Measurements from ENCODE around the gene ATF6. TPM values are rescaled to one million over a fixed set of nuclear protein-coding genes. Genes with fewer than 3 reads are reported as not detected.

Gene ATF6
- total RNA-seq, 1 donor from 2014 or later: 31.3 TPM

- TF ChIP-seq, protein P1, sequence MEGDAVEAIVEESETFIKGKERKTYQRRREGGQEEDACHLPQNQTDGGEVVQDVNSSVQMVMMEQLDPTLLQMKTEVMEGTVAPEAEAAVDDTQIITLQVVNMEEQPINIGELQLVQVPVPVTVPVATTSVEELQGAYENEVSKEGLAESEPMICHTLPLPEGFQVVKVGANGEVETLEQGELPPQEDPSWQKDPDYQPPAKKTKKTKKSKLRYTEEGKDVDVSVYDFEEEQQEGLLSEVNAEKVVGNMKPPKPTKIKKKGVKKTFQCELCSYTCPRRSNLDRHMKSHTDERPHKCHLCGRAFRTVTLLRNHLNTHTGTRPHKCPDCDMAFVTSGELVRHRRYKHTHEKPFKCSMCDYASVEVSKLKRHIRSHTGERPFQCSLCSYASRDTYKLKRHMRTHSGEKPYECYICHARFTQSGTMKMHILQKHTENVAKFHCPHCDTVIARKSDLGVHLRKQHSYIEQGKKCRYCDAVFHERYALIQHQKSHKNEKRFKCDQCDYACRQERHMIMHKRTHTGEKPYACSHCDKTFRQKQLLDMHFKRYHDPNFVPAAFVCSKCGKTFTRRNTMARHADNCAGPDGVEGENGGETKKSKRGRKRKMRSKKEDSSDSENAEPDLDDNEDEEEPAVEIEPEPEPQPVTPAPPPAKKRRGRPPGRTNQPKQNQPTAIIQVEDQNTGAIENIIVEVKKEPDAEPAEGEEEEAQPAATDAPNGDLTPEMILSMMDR (IDR thresholded peaks at IDR 0.05): no peak
- H3K36me3 ChIP-seq: peaks cover 19% of the 10 kb centered on the region
- DNase-seq: no peak
- H3K9me3 ChIP-seq: no peaks in the 10 kb centered on the region
- no peaks in the 10 kb centered on the region for H3K27me3 ChIP-seq (ENCODE audit: low read depth)
- peak overlapping the region; percentile 42 for H3K27ac ChIP-seq
- peak in 1 of 2 donors; percentile 55 for ATAC-seq
- intact Hi-C loops (cut with DNase I): no loop called here
- peak overlapping the region; percentile 20 for H3K4me3 ChIP-seq
- H3K4me1 ChIP-seq: peaks cover 6% of the 10 kb centered on the region
These were observed 196.2 kb downstream of the ATF6 start for GRCh38 chr1:161962091-161962887.

- Histone ChIP-seq H3K9me3 (no peaks in the 10 kb centered on the region), H3K27ac (no peak overlapping the region), H3K36me3 (peaks cover 11% of the 10 kb centered on the region), H3K4me1 (peaks cover 6% of the 10 kb centered on the region), H3K4me3 (no peak overlapping the region), H3K27me3 (ENCODE audit: low read depth) (no peaks in the 10 kb centered on the region)
- DNase-seq (no peak), ATAC-seq (no peak)
- TF ChIP-seq, protein P1 (IDR thresholded peaks at IDR 0.05): no peak
- intact Hi-C loops (cut with DNase I): no loop called here
These were observed 199.9 kb downstream of the ATF6 start for GRCh38 chr1:161966067-161966466.

- intact Hi-C loops (cut with DNase I): no loop called here
- H3K4me1 ChIP-seq: no peaks in the 10 kb centered on the region
- H3K4me3 ChIP-seq: no peak overlapping the region
- H3K9me3 ChIP-seq: no peaks in the 10 kb centered on the region
- TF ChIP-seq, protein P1 (IDR thresholded peaks at IDR 0.05): no peak
- DNase-seq (no peak), ATAC-seq (no peak)
- no peak overlapping the region for H3K27ac ChIP-seq
- peaks cover 11% of the 10 kb centered on the region for H3K36me3 ChIP-seq
- no peaks in the 10 kb centered on the region for H3K27me3 ChIP-seq (ENCODE audit: low read depth)
These were observed 203.9 kb downstream of the ATF6 start for GRCh38 chr1:161970036-161970435.

DNA sequence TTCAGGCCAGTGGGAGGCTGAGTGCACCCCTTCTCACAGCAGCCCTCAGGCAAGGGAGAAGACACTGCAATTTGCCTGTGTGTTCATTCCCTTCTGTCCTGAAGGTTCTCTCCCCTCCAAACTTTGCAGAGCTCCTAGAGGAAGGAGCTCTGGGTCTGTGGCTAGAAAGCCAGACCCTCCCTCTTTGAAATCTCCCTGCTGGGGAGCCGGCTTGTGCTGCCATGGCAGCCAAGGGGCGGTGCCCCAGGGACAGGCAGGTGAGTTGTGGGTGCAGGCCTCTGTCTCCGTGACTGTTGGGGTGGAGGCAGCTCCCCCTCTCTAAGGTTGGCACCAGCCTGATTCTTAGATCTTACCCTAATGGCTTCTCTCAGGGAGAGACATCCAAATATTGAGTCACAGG is 204.5 kb downstream of the ATF6 start:
- Histone ChIP-seq H3K4me3 (no peak overlapping the region), H3K27me3 (ENCODE audit: low read depth) (no peaks in the 10 kb centered on the region), H3K36me3 (peaks cover 11% of the 10 kb centered on the region), H3K9me3 (no peaks in the 10 kb centered on the region), H3K4me1 (no peaks in the 10 kb centered on the region), H3K27ac (no peak overlapping the region)
- intact Hi-C loops (cut with DNase I): no loop called here
- TF ChIP-seq, protein P1 (IDR thresholded peaks at IDR 0.05): no peak
- ATAC-seq (no peak), DNase-seq (no peak)

DNA sequence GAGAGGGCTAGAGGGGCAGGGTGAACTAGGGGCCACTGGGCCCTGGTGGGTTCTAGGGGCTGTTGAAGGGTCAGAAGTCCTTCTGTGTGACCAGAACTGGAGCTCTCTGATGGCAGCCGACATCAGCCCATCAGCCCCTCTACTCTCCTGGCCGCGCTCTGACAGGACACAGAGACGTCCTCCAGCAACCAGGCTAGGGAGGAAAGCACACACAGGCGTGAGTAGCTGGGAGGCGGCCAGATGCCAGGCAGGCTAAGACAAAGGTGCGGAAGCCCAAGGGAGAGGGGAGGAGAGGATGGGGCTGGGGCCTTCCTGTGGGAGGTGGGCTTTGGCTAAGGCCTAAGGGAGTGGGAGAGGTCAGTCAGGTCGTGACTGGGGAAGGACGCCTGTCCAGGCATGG is 206.7 kb downstream of the ATF6 start:
- DNase-seq: no peak
- no peaks in the 10 kb centered on the region for H3K9me3 ChIP-seq
- H3K27ac ChIP-seq: no peak overlapping the region
- ATAC-seq: no peak
- no peaks in the 10 kb centered on the region for H3K4me1 ChIP-seq
- TF ChIP-seq, protein P1 (IDR thresholded peaks at IDR 0.05): no peak
- H3K27me3 ChIP-seq (ENCODE audit: low read depth): no peaks in the 10 kb centered on the region
- no peak overlapping the region for H3K4me3 ChIP-seq
- no peaks in the 10 kb centered on the region for H3K36me3 ChIP-seq
- intact Hi-C loops (cut with DNase I): no loop called here
